ACC112 (cell line): ENCODE measurements around the gene NBR1.
"Not testable (repeated sequence)": the region's sequence is repeated elsewhere in the genome, so short reads cannot be mapped to it uniquely, and the experiment has no call there.

Source experiments
- H2AFZ ChIP-seq: fragments of 200-600 bp; sonication (generic); one replicate; pipeline ENCODE4 v1.6.0; 2017; ENCODE audit warnings: antibody characterized with exemption, low read length; ENCODE audit not compliant: unreplicated experiment
- H3K27ac ChIP-seq: fragments of 200-600 bp; sonication (generic); 2 replicates; pipeline ENCODE4 v1.5.1; 2014; ENCODE audit warnings: low read depth, mild to moderate bottlenecking, antibody characterized with exemption, low read length, moderate library complexity
- H3K27me3 ChIP-seq: fragments of 200-600 bp; sonication (generic); 2 replicates; pipeline ENCODE4 v1.6.1; 2014; ENCODE audit warnings: mild to moderate bottlenecking, antibody characterized with exemption, low read length, moderate library complexity, mixed read lengths; ENCODE audit not compliant: insufficient read depth
- H3K36me3 ChIP-seq: fragments of 200-600 bp; sonication (generic); 2 replicates; pipeline ENCODE4 v1.6.1; 2016; ENCODE audit warnings: mild to moderate bottlenecking, antibody characterized with exemption, low read length, moderate library complexity, mixed read lengths; ENCODE audit not compliant: insufficient read depth
- H3K4me1 ChIP-seq: fragments of 200-600 bp; sonication (generic); one replicate; pipeline ENCODE4 v1.6.1; 2016; ENCODE audit warnings: low read length, mixed read lengths; ENCODE audit not compliant: insufficient read depth, unreplicated experiment, control insufficient read depth
- H3K4me3 ChIP-seq: fragments of 200-600 bp; sonication (generic); 2 replicates; pipeline ENCODE4 v1.5.1; 2014; ENCODE audit warnings: mild to moderate bottlenecking, low read depth, low read length
- H3K79me2 ChIP-seq: fragments of 200-600 bp; sonication (generic); one replicate; pipeline ENCODE4 v1.6.0; 2016; ENCODE audit warnings: low read length; ENCODE audit not compliant: control insufficient read depth, unreplicated experiment, insufficient read depth

The NBR1 gene

DNA sequence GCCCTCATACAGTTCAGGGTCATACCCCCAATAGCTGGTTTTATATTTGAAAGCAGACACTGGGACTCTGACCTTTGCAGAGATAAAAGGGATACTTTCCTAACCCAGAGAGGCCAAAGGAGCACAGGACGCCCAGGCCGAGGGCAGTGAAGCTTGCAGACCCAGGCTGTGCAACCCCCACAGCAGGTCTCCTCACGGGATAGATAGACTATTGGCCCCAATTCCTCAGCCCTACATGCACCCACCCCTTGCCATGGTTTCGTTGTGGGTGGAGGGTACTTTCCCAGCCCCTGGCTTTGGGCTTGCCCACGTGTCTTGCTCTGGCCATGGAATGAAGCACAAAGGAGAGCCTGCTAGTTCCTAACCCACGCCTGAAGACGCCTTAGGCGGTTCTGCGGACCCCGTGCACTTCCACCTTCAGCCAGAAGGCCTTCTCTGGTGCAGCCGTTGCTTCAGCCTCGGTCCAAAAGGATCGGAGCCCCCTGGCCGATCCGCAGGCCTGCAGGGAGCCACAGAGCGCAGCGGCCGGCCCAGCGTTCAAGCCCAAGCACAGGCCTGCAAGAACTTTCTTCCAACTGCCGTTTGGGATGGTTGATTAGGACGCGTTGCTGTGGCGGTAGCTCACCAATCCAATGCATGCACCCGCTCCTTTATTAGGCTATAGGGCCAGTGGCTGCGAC, 36.1 kb upstream of the NBR1 start:
- H3K27me3 ChIP-seq = no peaks in the 10 kb centered on the region
- H3K4me1 ChIP-seq = no peaks in the 10 kb centered on the region
- H3K79me2 ChIP-seq = no peaks in the 10 kb centered on the region
- no peak overlapping the region for H3K4me3 ChIP-seq
- no peak overlapping the region for H3K27ac ChIP-seq
- H2AFZ ChIP-seq = no peak overlapping the region
- no peaks in the 10 kb centered on the region for H3K36me3 ChIP-seq

DNA sequence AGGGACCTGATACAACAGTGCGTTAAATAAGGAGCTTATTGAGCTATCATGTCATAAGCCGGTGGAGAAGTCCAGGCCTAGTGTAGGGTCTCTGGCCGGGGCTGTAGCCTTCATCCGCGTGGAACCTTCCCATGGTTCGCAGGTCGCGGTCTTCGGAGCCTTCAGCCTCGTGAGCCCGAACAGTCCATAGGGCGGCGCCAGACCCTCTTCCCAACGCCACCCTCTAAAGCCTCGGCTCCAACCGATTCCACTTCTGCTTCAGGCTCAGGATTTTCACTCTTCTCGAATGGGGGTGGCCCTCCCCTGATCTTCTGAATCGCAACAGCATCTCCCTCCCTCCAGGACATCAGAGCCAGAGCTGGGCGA, 35.6 kb upstream of the NBR1 start:
- Histone ChIP-seq H3K27me3 (no peaks in the 10 kb centered on the region), H3K79me2 (no peaks in the 10 kb centered on the region), H2AFZ (no peak overlapping the region), H3K4me3 (no peak overlapping the region), H3K4me1 (no peaks in the 10 kb centered on the region), H3K27ac (no peak overlapping the region), H3K36me3 (no peaks in the 10 kb centered on the region)

DNA sequence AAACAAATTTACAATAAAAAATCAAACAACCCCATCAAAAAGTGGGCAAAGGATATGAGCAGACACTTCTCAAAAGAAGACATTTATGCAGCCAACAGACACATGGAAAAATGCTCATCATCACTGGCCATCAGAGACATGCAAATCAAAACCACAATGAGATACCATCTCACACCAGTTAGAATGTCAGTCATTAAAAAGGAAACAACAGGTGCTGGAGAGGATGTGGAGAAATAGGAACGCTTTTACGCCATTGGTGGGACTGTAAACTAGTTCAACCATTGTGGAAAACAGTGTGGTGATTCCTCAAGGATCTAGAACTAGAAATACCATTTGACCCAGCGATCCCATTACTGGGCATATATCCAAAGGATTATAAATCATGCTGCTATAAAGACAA, 34.4 kb upstream of the NBR1 start:
- H3K27ac ChIP-seq = not testable (repeated sequence)

DNA sequence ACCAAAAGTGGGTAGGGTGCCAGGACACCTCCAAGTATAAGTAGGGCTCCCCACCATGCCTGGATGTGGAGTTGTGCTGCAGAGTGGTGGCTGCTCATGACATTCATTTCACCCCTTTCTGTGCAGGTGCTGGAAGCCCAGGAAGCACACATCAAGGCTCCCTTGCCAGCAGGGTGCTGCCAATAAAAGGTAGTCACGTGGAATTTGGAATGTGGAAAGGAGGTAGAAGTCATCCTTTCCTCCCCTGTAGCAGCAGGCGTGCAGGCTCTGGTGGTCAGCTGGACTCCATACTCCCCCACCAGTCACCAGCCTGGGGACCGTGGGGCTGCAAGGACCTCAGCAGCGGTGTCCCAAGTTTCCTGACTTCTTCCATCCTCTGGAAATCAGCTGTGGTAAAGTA, 32.5 kb upstream of the NBR1 start:
- H3K4me1 ChIP-seq, H3K36me3 ChIP-seq, H3K27me3 ChIP-seq, H2AFZ ChIP-seq, H3K4me3 ChIP-seq, H3K79me2 ChIP-seq, H3K27ac ChIP-seq: not testable (repeated sequence)

More for the DNA sequence above, 34.4 kb upstream of the NBR1 start:
- not testable (repeated sequence) for H3K4me3 ChIP-seq, H3K27me3 ChIP-seq, H3K79me2 ChIP-seq, H2AFZ ChIP-seq, H3K4me1 ChIP-seq, H3K36me3 ChIP-seq

DNA sequence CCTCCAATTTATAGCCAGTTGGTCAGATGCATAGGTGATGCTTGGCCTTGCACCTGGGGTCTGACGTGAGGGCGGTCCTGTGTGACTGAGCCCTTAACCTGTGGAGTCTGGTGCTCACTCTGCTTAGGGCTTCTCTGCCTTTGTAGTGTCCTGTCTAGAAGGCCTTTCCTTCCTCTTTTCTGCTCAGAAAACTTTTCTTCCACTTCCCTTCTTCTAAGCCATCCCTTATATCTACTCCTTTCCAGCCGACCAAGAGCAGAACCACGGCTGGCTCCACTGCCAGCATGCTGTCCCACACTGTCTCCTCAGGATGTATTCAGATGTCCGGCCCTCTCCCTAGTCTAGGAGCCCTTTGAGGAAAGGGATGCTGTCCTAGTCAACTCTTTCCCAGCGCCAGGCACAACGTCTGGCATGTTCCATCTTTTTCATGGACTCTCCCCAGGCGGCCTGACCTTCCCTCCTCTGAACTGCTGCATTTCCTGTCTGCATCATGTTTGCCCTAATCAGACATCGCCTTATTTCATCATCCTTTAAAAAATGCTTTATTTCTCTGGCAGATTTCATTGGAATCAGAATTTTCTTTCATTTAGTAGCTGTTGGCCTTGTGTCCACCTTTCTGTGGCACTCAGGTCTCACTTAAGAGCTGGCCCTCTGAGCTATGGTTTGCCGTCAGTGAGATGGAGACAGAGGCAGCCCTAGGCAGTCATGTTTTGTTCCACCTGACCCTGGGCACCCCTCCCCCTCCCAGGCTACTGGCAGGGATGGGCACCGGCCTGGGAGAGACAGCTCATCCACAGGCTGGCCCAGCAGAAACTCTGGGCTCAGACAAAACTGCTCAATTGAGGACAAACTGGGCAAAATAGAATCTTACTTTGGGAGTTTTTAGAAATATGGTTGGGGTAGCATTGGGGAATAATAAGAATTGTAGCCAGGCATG, 30.4 kb upstream of the NBR1 start:
- no peak overlapping the region for H3K27ac ChIP-seq
- H3K4me3 ChIP-seq = no peak overlapping the region
- H3K27me3 ChIP-seq = no peaks in the 10 kb centered on the region

DNA sequence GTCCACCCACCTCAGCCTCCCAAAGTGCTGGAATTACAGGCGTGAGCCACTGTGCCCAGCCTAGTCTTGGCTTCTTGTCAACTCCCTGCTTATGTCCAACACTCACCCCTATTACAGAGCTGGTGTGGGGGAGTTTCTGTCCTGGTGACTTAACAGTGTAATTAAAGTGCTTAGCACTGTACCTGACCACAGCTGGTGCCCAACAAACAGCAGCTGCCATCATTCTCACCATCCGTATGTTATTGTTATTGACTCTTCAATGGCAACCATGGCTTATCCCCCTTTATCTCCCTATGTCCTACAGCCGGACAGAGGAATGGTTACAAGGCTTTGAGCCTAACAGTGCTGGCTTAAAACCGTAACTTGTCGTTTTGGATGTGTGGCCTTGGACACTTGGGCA, 28.9 kb upstream of the NBR1 start:
- H3K4me1 ChIP-seq = no peaks in the 10 kb centered on the region
- no peak overlapping the region for H3K4me3 ChIP-seq
- H3K36me3 ChIP-seq = no peaks in the 10 kb centered on the region
- H2AFZ ChIP-seq = no peak overlapping the region
- no peak overlapping the region for H3K27ac ChIP-seq
- H3K27me3 ChIP-seq = no peaks in the 10 kb centered on the region
- no peaks in the 10 kb centered on the region for H3K79me2 ChIP-seq

More for the DNA sequence above, 30.4 kb upstream of the NBR1 start:
- H3K36me3 ChIP-seq = no peaks in the 10 kb centered on the region
- no peak overlapping the region for H2AFZ ChIP-seq
- no peaks in the 10 kb centered on the region for H3K4me1 ChIP-seq
- no peaks in the 10 kb centered on the region for H3K79me2 ChIP-seq

DNA sequence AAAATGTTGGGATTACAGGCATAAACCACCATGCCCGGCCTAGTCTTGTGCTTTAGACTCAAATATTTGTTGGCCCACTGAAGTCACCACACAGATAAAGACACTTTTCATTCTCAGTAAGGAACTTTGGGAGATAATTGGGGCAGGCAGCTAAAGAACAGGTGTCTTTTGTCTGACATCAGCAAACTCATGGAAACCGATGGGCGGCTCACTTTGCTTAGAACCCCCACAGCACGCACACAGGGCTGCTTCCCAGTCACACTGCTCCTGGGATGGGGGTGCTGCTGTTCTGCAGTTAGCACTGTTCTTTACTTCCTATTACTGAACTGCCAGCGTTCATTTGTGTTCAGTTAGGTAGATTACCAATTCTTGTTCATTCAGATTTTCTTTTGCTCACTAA, 27.8 kb upstream of the NBR1 start:
- Histone ChIP-seq H2AFZ (no peak overlapping the region), H3K4me1 (no peaks in the 10 kb centered on the region), H3K36me3 (no peaks in the 10 kb centered on the region), H3K27ac (no peak overlapping the region), H3K4me3 (no peak overlapping the region), H3K27me3 (no peaks in the 10 kb centered on the region), H3K79me2 (no peaks in the 10 kb centered on the region)

DNA sequence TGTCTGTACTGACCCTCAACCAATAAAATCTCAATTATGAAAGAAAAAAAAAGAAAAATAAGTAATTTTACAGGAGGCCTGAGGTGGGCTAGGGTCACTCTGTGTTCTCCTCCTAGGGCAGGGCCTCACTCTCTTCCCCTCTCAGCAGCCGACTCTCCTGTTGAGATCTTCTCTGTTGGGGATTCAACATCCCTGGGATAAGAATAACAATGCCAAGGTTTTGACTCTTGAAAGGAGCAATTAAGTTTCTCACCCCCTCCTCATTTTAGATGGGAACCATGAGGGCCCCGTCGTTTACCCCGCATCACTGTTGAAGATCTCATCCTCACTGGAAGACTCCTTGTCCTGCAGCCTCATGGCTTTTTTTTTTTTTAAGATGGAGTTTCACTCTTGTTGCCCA, 24.4 kb upstream of the NBR1 start:
- no peak overlapping the region for H2AFZ ChIP-seq
- no peak overlapping the region for H3K4me3 ChIP-seq
- H3K27me3 ChIP-seq = no peaks in the 10 kb centered on the region
- no peaks in the 10 kb centered on the region for H3K79me2 ChIP-seq
- H3K4me1 ChIP-seq = no peaks in the 10 kb centered on the region
- no peaks in the 10 kb centered on the region for H3K36me3 ChIP-seq
- no peak overlapping the region for H3K27ac ChIP-seq

DNA sequence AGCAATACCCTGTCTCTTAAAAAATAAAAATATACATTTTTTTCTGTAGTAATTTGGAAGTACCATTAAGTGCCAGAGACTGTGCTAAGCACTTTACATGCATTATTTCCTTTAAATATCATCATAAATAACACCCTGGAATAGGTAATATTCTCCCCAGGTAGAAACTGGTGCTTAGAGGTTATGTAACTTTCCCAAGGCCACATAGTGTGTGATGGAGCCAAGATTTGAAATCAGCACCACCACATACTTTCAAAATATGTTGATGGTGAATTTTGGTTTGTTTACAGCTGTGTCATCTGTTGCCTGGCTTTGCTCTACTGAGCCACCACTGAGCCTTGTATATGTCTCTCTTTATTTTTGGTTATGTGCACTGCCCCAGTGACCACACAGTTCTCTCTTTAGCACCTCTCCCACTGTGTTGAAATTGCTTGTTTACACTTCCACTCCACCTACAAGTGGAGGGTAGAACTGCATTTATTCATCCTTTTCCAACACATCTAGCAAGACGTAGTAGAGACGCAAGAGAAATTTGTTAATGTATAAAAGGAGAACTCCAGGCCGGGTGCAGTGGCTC, 19.0 kb upstream of the NBR1 start:
- H3K27me3 ChIP-seq = no peaks in the 10 kb centered on the region
- H3K4me1 ChIP-seq = no peaks in the 10 kb centered on the region
- H3K79me2 ChIP-seq = no peaks in the 10 kb centered on the region
- H3K27ac ChIP-seq = no peak overlapping the region
- H2AFZ ChIP-seq = no peak overlapping the region
- H3K4me3 ChIP-seq = no peak overlapping the region
- H3K36me3 ChIP-seq = 0 out of 2 replicates have a peak, but pooled peaks cover 3% of the 10 kb centered on the region

DNA sequence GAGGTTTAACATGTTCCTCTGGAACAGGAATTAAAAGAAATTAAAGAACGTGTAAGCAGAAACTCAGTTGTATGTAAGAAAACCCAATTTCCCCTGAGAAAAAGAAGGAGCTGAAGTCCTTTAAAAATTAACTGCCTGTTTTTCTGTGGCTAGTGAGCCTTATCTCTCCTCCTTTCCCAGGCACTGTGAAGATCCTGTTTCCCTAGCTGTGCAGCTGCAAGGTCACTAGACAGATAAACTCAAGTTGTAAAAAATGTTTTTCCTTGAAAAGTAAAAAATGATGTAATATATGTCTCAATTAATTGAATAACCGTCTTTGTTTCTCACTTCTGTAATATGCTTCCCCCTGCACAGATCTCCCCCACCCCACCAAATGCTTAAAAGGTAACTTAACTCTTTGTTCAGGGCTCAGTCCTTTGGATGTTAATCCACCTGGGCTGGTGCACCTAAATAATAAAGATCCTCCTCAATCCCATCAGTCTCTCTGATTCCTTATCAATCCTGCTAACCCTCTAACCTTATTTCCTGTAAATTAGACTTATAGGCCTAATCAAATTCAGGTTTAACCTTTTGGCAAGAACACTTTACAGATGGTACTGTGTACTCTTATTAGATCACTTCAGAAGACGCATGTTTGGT, 17.7 kb upstream of the NBR1 start:
- not testable (repeated sequence) for H3K27me3 ChIP-seq, H3K27ac ChIP-seq, H3K4me3 ChIP-seq, H3K4me1 ChIP-seq, H2AFZ ChIP-seq, H3K79me2 ChIP-seq, H3K36me3 ChIP-seq
